GM19324 (cell line): ENCODE data around the gene SYT13.

Experiments
- ATAC-seq: cut with Tn5 transposase; IDR thresholded peaks from one replicate; pipeline ENCODE4 v1.9.1; 2021; ENCODE audit warnings: mild to moderate bottlenecking, moderate library complexity; ENCODE audit not compliant: unreplicated experiment, low FRiP score

The SYT13 gene

GRCh38 chr11:45225961-45226871, 59.9 kb downstream of the SYT13 start:
- ATAC-seq, result no peak

- ATAC-seq, result no peak
These were observed 60.9 kb downstream of the SYT13 start for GRCh38 chr11:45225277-45225676.

GRCh38 chr11:45224766-45225165, 61.4 kb downstream of the SYT13 start:
- no peak for ATAC-seq

- no peak for ATAC-seq
These were observed 62.6 kb downstream of the SYT13 start for GRCh38 chr11:45223496-45223895.

GRCh38 chr11:45219411-45219810, 66.7 kb downstream of the SYT13 start:
- ATAC-seq, result no peak

GRCh38 chr11:45218705-45219104, 67.4 kb downstream of the SYT13 start:
- ATAC-seq, result no peak

GRCh38 chr11:45217991-45218390, 68.2 kb downstream of the SYT13 start:
- ATAC-seq, result no peak

GRCh38 chr11:45216901-45217300, 69.2 kb downstream of the SYT13 start:
- no peak for ATAC-seq

GRCh38 chr11:45216031-45216430, 70.1 kb downstream of the SYT13 start:
- ATAC-seq, result no peak

GRCh38 chr11:45215098-45215865, 70.9 kb downstream of the SYT13 start:
- ATAC-seq, result no peak

GRCh38 chr11:45213717-45214116, 72.4 kb downstream of the SYT13 start:
- ATAC-seq, result no peak

- no peak for ATAC-seq
These were observed 72.8 kb downstream of the SYT13 start for GRCh38 chr11:45213316-45213665.

- no peak for ATAC-seq
These were observed 73.4 kb downstream of the SYT13 start for GRCh38 chr11:45212566-45213315.

- no peak for ATAC-seq
These were observed 74.4 kb downstream of the SYT13 start for GRCh38 chr11:45211732-45212131.

GRCh38 chr11:45210846-45211245, 75.3 kb downstream of the SYT13 start:
- ATAC-seq, result no peak

- no peak for ATAC-seq
These were observed 76.0 kb downstream of the SYT13 start for GRCh38 chr11:45209891-45210699.

- no peak for ATAC-seq
These were observed 76.9 kb downstream of the SYT13 start for GRCh38 chr11:45209000-45209879.

GRCh38 chr11:45208135-45208534, 78.0 kb downstream of the SYT13 start:
- ATAC-seq, result no peak

- no peak for ATAC-seq
These were observed 80.2 kb downstream of the SYT13 start for GRCh38 chr11:45205978-45206377.
